Nephron (organoid): Measurements from ENCODE around the gene RNF187.
"Not testable (repeated sequence)": the region's sequence is repeated elsewhere in the genome, so short reads cannot be mapped to it uniquely, and the experiment has no call there.

Experiments
- H3K27ac Mint-ChIP-seq, 3 experiments: 2 replicates each; pipeline ENCODE4 v1.8.0; 2020; ENCODE audit warnings: mixed read lengths in 3 of 3, mild to moderate bottlenecking in 2 of 3, moderate library complexity in 1 of 3
- H3K27me3 Mint-ChIP-seq: 2 replicates; pipeline ENCODE4 v1.8.0; 2021; ENCODE audit warnings: low read depth, mild to moderate bottlenecking, moderate library complexity, mixed read lengths
- H3K36me3 Mint-ChIP-seq: 2 replicates; pipeline ENCODE4 v1.8.0; 2020; ENCODE audit warnings: low read depth, mixed read lengths
- H3K4me1 Mint-ChIP-seq: 2 replicates; pipeline ENCODE4 v1.8.0; 2020; ENCODE audit warnings: mixed read lengths
- H3K4me3 Mint-ChIP-seq, 3 experiments: 2 replicates each; pipeline ENCODE4 v1.8.0; 2020; ENCODE audit warnings: mild to moderate bottlenecking in 3 of 3, mixed read lengths in 3 of 3, moderate library complexity in 2 of 3
- H3K9me3 Mint-ChIP-seq: 2 replicates; pipeline ENCODE4 v1.8.0; 2020; ENCODE audit warnings: mixed read lengths
- TF ChIP-seq, protein P1 (sequence below), 3 experiments: fragments of 200-600 bp; sonication (generic); IDR thresholded peaks; one replicate each; pipeline ENCODE4 v1.5.0; 2021; ENCODE audit warnings: antibody characterized with exemption in 3 of 3; ENCODE audit not compliant: unreplicated experiment in 3 of 3

RNF187 gene

DNA sequence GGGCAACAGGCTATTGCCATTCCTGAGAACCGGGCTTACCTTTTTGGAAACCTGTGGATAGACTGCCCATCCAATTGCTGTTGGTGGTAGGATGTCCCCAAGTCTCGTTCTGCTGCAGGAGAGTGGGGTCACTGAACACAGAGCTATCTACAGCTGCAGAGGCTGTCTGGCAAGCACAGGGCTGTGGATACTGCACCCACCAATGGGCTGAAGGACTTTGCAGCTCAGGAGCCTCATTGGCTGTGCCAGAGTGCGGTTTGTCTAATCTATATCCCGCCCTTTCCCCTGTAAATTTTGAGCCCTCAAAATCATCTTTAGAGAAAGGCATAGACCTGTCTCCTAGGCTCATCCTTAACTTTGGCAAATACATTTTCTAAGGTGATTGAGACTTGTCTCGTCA lies 15.3 kb downstream of the RNF187 start:
- Mint-ChIP-seq H3K9me3 (no peaks in the 10 kb centered on the region), H3K36me3 (no peaks in the 10 kb centered on the region), H3K4me3 (no peak overlapping the region), H3K4me1 (peaks cover 7% of the 10 kb centered on the region), H3K27ac (no peak overlapping the region), H3K27me3 (peaks cover 36% of the 10 kb centered on the region)
- TF ChIP-seq, protein P1, sequence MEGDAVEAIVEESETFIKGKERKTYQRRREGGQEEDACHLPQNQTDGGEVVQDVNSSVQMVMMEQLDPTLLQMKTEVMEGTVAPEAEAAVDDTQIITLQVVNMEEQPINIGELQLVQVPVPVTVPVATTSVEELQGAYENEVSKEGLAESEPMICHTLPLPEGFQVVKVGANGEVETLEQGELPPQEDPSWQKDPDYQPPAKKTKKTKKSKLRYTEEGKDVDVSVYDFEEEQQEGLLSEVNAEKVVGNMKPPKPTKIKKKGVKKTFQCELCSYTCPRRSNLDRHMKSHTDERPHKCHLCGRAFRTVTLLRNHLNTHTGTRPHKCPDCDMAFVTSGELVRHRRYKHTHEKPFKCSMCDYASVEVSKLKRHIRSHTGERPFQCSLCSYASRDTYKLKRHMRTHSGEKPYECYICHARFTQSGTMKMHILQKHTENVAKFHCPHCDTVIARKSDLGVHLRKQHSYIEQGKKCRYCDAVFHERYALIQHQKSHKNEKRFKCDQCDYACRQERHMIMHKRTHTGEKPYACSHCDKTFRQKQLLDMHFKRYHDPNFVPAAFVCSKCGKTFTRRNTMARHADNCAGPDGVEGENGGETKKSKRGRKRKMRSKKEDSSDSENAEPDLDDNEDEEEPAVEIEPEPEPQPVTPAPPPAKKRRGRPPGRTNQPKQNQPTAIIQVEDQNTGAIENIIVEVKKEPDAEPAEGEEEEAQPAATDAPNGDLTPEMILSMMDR (IDR thresholded peaks at IDR 0.05; ENCODE audit: unreplicated experiment in 3 of 3): no peak

DNA sequence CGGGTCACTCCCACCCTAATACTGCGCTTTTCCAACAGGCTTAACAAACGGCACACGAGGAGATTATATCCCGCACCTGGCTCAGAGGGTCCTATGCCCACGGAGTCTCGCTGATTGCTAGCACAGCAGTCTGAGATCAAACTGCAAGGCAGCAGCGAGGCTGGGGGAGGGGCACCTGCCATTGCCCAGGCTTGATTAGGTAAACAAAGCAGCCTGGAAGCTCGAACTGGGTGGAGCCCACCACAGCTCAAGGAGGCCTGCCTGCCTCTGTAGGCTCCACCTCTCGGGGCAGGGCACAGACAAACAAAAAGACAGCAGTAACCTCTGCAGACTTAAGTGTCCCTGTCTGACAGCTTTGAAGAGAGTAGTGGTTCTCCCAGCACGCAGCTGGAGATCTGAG lies 18.8 kb downstream of the RNF187 start:
- H3K4me1 Mint-ChIP-seq, H3K4me3 Mint-ChIP-seq, H3K9me3 Mint-ChIP-seq, H3K36me3 Mint-ChIP-seq, H3K27ac Mint-ChIP-seq: not testable (repeated sequence)
- peaks cover 68% of the 10 kb centered on the region for H3K27me3 Mint-ChIP-seq

DNA sequence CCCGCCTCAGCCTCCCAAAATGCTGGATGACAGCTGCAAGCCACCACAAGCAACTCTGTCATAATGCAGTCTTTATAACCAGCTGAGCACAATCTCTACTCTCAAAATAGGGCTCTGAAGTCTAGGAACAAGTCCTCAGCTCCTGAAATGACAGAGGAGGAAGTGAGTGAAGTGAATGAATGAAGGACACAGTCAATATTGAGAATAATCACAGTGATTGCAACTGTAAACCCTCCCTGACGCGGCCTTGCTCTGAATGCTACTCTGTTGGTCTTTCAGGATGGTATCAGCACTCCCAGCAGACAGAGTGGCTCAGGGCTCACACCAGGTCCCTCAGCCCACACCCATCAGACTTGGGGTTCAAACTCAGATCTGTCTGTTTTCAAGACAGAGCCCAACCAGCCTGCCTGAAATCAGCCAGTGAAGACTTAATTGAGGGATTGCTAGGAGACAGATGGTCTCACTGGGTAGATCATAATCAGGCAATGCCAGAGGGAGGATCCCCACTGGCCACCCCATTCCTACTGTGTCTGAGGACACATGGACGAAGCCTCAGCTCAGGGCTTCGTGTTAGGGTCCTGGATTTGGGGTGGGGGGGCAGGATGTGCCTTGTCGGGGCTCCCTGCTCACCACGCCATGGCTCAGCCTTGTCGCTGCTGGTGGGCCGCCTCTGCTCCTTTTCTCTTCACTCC lies 20.9 kb downstream of the RNF187 start:
- H3K9me3 Mint-ChIP-seq: peaks cover 4% of the 10 kb centered on the region
- TF ChIP-seq, protein P1 (IDR thresholded peaks at IDR 0.05; ENCODE audit: unreplicated experiment in 3 of 3): no peak
- no peaks in the 10 kb centered on the region for H3K4me1 Mint-ChIP-seq
- H3K27me3 Mint-ChIP-seq: peaks cover 60% of the 10 kb centered on the region
- H3K4me3 Mint-ChIP-seq: no peak overlapping the region
- no peaks in the 10 kb centered on the region for H3K36me3 Mint-ChIP-seq
- H3K27ac Mint-ChIP-seq: no peak overlapping the region

DNA sequence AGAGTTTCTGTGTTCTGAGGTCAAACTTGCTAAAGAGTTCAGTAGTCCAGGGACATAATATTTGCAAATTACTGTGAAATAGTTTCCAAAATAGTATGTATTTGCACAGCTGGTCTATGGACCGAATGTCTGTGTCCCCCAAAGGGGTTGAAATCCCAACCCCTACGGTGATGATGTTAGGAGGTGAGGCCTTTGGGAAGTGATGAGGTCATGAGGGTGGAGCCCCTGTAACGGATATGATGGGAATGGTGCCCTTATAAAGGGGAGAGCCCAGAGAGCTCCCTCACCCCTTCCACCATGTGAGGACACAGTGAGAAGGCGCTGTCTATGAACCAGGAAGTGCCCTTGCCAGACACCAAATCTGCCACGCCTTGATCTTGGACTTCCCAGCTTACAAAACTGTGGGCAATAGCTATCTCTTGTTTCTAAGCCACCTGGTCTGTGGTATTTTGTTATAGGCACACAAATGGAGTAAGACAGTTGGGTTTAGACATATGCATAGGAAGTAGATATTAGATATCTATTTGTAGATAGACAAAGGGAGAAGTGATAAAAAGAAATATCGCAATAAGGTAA lies 21.7 kb downstream of the RNF187 start:
- no peaks in the 10 kb centered on the region for H3K36me3 Mint-ChIP-seq
- H3K27me3 Mint-ChIP-seq: peaks cover 69% of the 10 kb centered on the region
- H3K27ac Mint-ChIP-seq: no peak overlapping the region
- H3K4me3 Mint-ChIP-seq: no peak overlapping the region
- TF ChIP-seq, protein P1 (IDR thresholded peaks at IDR 0.05; ENCODE audit: unreplicated experiment in 3 of 3): no peak
- H3K9me3 Mint-ChIP-seq: peaks cover 4% of the 10 kb centered on the region
- H3K4me1 Mint-ChIP-seq: no peaks in the 10 kb centered on the region

- Mint-ChIP-seq H3K36me3 (no peaks in the 10 kb centered on the region), H3K4me3 (no peak overlapping the region), H3K9me3 (peaks cover 4% of the 10 kb centered on the region), H3K4me1 (no peaks in the 10 kb centered on the region), H3K27ac (no peak overlapping the region), H3K27me3 (peaks cover 63% of the 10 kb centered on the region)
- TF ChIP-seq, protein P1 (IDR thresholded peaks at IDR 0.05; ENCODE audit: unreplicated experiment in 3 of 3): no peak
Observed at GRCh38 chr1:228510101-228510802, 23.1 kb downstream of the RNF187 start.

DNA sequence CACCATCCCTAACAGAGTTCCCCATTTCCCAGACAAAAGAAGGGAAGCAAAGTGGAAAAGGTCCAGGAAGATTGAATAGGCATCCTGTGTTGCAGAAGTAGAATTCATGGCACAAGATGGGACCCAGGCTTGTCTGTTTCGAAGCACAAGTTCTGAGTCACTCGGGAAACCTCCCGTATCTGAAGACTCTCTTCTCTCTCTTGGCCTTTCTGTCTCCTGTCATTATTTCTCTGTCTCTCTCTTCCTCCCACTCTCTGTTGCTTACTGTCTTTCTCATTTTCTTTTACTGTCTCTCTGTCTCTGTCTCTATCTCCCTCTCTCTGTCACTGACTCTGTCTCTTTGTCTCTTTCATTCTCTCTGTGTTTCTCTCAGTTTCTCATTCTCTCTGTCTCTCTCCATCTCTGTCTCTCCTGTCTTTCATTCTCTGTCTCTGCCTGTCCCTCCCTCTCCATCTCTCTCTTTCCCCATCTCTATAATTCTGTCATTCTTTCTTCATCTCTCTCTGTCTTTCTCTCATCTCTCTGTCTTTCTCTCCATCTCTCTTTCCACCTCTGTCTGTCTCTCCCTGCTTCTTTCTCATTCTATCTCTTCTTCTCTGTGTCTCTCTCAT lies 23.7 kb downstream of the RNF187 start:
- H3K27ac Mint-ChIP-seq: no peak overlapping the region
- H3K27me3 Mint-ChIP-seq: peaks cover 64% of the 10 kb centered on the region
- H3K4me3 Mint-ChIP-seq: no peak overlapping the region
- TF ChIP-seq, protein P1 (IDR thresholded peaks at IDR 0.05; ENCODE audit: unreplicated experiment in 3 of 3): no peak
- H3K4me1 Mint-ChIP-seq: no peaks in the 10 kb centered on the region
- no peaks in the 10 kb centered on the region for H3K36me3 Mint-ChIP-seq
- peaks cover 4% of the 10 kb centered on the region for H3K9me3 Mint-ChIP-seq
